Measurements from ENCODE around the gene LARP4B.

LARP4B gene

GRCh38 chr10:929960-930624 lies 1.4 kb downstream of the LARP4B start:
- DNase-seq, result peak in 1 of 10 donors; percentile 26
- intact Hi-C loops (cut with DNase I), result loop anchor here (5.0 kb wide), 1 partner anchor 238 kb away; no protein-coding TSS in a partner anchor

DNA sequence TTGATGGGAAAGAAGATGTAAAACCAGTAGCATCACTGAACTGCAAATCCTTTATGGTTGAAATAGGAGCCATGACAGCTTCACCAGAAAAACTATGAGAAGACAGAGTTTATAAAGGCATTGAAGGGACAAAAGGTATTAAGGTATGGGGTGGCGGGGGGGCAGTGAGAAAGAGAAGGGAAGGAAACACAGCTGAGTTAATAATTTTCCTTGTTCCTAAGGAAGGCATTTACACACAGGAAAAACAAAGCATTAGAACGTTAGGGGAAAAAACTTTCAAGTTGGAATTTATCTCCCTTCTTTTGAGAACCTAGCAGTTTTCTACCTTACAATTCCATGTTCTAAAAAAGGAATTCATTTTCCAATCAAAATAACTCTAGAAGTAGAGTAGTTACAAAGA lies 4.4 kb downstream of the LARP4B start:
- intact Hi-C loops (cut with DNase I), result loop anchor here (5.0 kb wide), 1 partner anchor 235 kb away; no protein-coding TSS in a partner anchor
- DNase-seq, result no peak

- no peak for DNase-seq
- intact Hi-C loops (cut with DNase I), result loop anchor here (5.0 kb wide), 1 partner anchor 234 kb away; no protein-coding TSS in a partner anchor
Measured at GRCh38 chr10:926075-926698, 5.3 kb downstream of the LARP4B start.

GRCh38 chr10:924524-924859 lies 7.0 kb downstream of the LARP4B start:
- intact Hi-C loops (cut with DNase I), result no loop called here

DNA sequence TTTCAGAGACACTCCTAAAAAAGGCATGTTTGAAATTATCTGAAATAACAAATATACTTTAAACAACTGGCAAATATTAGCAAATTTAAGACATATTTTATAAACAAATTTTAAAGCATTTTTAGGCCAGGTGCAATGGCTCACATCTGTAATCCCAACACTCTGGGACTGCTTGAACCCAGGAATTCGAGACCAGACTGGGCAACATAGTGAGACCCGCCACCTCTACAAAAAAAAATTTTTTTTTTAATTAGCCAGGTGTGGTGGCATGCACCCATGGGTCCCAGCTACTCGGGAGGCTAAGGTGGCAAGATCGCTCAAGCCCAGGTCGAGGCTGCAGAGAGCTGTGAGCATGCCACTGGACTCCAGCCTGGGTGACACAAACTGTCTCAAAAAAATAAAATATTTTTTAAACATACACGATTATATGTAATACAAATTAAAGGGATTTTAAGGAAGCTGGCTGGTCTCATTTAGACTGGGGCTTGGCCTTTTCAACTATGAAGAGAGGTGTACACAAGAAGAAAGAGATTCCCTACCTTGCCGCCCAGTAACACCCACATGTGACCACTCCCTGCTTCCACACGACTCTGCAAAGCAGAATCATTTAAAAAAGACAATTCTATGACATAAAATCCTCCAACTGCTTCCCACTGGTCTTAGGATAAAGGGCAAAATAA lies 7.5 kb downstream of the LARP4B start:
- intact Hi-C loops (cut with DNase I), result no loop called here
- DNase-seq, result peak in 1 of 10 donors; percentile 22

More at GRCh38 chr10:924524-924859, 7.0 kb downstream of the LARP4B start:
- DNase-seq, result peak in 1 of 10 donors; percentile 24

GRCh38 chr10:921471-922414 lies 9.8 kb downstream of the LARP4B start:
- peak in 1 of 10 donors; percentile 17 for DNase-seq
- intact Hi-C loops (cut with DNase I), result no loop called here

GRCh38 chr10:920450-920849 lies 11.1 kb downstream of the LARP4B start:
- no peak for DNase-seq
- intact Hi-C loops (cut with DNase I), result no loop called here

GRCh38 chr10:919481-919880 lies 12.0 kb downstream of the LARP4B start:
- intact Hi-C loops (cut with DNase I), result no loop called here
- DNase-seq, result no peak

DNA sequence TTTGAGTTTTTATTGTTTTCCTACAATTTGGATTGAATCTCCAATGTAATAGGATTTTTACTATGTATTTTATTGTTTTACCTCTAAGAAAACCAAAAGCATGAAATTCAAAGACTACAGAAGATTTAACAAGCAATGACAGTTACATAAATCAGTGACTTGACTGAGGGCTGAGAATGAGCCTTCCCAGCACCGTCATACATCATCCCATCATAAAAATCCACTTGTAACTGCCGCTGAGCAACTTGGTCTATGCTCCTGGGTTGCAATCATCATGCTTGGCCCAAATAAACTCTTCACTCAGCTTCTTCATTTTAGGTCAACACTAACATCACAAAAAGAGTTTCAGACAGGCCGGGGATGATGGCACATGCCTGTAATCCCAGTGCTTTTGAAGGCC lies 13.5 kb downstream of the LARP4B start:
- no peak for DNase-seq
- intact Hi-C loops (cut with DNase I), result no loop called here

DNA sequence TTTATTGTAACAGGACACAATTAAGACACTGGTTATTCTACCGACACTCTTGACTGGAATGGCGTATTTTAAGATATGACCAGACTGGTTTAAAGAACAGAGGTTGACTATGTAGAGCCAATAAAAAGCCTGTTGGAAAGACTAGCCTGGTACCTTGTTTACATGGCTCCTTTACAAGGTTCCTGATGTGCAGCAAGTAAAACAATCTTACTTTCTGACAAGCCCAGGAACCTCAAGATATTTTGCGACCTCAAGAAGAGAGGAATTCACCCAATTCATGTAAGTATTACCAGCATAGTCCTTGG lies 14.1 kb downstream of the LARP4B start:
- intact Hi-C loops (cut with DNase I), result no loop called here
- no peak for DNase-seq

DNA sequence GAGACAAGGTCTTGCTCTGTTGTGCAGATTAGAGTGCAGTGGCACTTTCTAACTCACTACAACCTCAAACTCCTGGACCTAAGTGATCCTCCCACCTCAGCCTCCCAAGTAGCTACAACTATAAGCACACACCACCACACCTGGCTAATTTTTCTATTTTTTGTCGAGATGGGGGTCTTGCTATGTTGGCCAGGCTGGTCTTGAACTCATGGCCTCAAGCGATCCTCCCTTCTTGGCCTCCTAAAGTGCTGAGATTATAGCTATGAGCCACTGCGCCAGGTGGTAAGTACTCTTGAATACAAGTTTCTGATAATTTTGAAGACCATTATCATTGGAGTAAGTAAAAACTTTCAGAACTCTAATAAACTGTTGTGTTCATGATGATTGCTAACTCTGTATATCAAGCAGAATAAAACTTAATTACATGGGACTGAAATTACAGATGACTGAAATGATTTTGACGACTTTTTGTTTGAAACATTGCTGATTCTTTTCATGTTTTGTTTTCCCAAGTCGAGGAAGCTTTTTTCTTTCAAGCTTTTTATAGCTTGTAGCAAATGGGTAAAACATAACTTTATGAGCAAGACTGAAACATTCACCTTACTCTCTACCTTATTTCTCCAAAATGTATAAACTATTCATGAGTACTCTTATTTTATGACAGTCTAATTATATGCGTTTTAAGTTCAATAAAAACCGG lies 14.6 kb downstream of the LARP4B start:
- intact Hi-C loops (cut with DNase I), result no loop called here
- DNase-seq, result no peak

GRCh38 chr10:909831-910230 lies 21.7 kb downstream of the LARP4B start:
- intact Hi-C loops (cut with DNase I), result no loop called here
- DNase-seq, result no peak

GRCh38 chr10:905972-906371 lies 25.5 kb downstream of the LARP4B start:
- DNase-seq, result no peak

GRCh38 chr10:905503-905902 lies 26.0 kb downstream of the LARP4B start:
- no peak for DNase-seq
- intact Hi-C loops (cut with DNase I), result no loop called here

More at GRCh38 chr10:905972-906371, 25.5 kb downstream of the LARP4B start:
- intact Hi-C loops (cut with DNase I), result no loop called here

- DNase-seq, result no peak
- intact Hi-C loops (cut with DNase I), result no loop called here
Measured at GRCh38 chr10:904403-904802, 27.1 kb downstream of the LARP4B start.

- no peak for DNase-seq
- intact Hi-C loops (cut with DNase I), result no loop called here
Measured at GRCh38 chr10:898141-898540, 33.4 kb downstream of the LARP4B start.

GRCh38 chr10:896982-897381 lies 34.5 kb downstream of the LARP4B start:
- DNase-seq, result no peak
- intact Hi-C loops (cut with DNase I), result no loop called here

GRCh38 chr10:895324-895723 lies 36.2 kb downstream of the LARP4B start:
- no peak for DNase-seq
- intact Hi-C loops (cut with DNase I), result no loop called here

DNA sequence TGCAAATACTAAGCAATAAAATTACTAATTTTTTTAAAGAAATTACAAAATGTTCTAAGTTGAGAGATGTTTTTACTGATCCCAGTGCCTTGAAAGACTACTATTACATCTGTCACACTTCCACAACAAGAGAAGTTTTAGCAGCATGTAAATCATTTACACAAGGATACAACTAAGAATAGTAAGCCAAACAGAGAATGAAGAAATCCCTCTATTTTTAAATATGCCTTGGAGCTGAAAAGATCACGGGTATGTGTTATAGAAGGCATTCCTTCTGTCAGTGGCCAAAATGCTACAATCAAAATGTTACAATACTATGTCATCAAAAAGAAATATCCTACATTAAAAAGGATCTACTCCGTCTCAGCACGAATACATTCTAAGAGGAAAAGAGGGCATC lies 52.6 kb downstream of the LARP4B start:
- no peak for DNase-seq
- intact Hi-C loops (cut with DNase I), result no loop called here

DNA sequence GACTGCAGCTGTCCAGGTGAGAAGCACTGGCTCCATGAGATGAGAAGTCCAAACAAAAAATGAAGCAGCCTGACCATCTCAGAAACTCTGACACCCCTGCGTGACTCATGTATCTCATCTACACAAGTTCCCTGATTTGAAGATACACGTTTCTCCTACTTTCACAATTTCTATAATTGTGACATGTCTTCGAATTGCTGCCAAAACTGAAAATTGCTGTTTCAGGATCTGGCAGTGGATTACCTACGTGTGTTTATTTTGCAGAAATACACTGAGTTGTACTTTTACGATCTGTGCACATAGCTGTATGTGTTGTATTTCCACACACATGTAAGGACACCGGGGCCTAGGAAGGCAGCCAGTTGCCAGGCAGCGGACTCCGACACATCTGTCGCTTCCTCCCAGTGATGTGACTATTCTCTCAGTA lies 53.2 kb downstream of the LARP4B start:
- DNase-seq, result peak in 4 of 10 donors; percentile 52 to 88 (median 81)
- intact Hi-C loops (cut with DNase I), result no loop called here
